GM18505 (cell line): ENCODE data around the gene ZNF300.
A peak's percentile ranks its signal among the peaks of the same experiment; 100 is the strongest.
"Not testable (repeated sequence)": the region's sequence is repeated elsewhere in the genome, so short reads cannot be mapped to it uniquely, and the experiment has no call there.

Experiments
- ATAC-seq: cut with Tn5 transposase; IDR thresholded peaks from one replicate; pipeline ENCODE4 v1.9.1; 2021; ENCODE audit not compliant: unreplicated experiment
- POLR2A ChIP-seq: IDR thresholded peaks from 4 replicates; pipeline ENCODE4 v1.6.1; 2011; ENCODE audit warnings: borderline replicate concordance; ENCODE audit not compliant: insufficient read depth, insufficient read length; ENCODE audit errors: extremely low read depth

The ZNF300 gene

DNA sequence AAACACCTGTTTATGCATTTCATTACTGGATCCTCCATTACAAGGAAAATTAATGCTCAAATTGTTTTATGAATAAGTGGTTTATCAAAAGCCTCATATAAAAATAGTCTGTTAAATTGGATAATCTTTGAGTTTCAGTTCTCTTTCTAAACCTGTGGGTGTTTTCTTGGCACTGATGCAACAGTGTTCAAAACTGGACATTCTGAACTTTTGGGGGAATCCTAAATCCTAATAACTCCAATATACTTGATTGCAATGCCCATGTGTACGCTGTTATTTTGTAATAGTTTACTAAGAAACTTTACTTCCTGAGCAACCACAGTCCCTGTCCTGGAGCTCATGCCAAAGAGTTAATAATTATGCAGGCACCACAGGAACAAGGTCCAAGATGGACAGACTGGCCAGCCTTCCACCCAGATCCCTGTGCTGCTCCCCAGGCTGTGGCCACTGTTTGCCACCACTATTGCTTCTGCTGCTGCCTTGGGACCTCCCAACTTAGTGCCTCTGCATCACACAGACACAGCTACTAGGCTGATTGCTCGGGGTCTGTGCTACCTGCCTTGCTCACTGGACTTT, 44.4 kb downstream of the ZNF300 start:
- no peak for ATAC-seq
- TF ChIP-seq POLR2A = no peak

DNA sequence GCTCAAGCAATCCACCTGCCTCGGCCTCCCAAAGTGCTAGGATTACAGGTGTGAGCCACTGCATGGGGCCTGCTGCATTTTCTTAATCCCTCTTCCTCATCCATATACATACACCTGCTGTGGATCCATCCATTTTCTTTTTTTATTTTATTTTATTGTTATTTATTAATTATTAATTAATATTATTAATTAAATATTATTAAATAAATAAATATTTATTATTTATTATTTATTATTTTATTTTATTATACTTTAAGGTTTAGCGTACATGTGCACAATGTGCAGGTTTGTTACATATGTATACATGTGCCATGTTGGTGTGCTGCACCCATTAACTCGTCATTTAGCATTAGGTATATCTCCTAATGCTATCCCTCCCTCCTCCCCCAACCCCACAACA, 48.1 kb downstream of the ZNF300 start:
- ATAC-seq = not testable (repeated sequence)

DNA sequence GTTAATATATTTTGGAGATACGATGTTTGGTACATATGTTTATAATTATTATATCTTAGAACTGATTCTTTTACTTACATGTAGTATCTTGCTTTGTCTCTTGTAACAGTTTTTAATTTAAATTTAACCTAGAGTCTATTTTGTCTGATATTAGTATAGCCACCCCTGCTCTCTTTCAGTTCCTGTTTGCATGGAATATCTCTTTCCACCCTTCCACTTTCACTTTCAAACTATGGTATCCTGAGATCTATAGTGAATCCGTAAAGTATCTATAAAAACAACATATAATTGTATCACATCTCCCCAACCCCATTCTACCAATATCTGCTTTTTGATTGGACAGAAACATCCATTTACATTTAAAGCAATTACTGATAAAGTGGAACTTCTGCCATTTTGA, 51.2 kb downstream of the ZNF300 start:
- no peak for ATAC-seq
- no peak for TF ChIP-seq POLR2A

DNA sequence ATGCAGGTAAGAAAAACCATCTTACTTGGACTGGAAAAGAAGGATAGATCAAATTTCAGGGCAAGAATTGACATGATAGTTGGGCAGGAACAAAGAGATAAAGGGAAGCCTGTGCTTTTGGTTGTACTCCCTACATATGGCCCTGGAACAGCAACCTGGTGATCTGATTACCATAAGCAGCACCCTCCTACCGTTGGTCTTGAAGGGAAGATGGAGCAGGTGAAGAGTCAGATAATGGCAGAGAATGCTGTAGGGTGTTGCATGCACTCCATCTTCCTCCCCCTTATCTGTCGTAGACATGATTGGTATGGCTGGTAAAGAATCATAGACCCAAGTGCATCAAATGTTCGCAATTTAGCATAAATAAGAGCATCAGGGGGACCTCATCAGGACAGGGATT, 53.7 kb downstream of the ZNF300 start:
- ATAC-seq = no peak
- TF ChIP-seq POLR2A = no peak

DNA sequence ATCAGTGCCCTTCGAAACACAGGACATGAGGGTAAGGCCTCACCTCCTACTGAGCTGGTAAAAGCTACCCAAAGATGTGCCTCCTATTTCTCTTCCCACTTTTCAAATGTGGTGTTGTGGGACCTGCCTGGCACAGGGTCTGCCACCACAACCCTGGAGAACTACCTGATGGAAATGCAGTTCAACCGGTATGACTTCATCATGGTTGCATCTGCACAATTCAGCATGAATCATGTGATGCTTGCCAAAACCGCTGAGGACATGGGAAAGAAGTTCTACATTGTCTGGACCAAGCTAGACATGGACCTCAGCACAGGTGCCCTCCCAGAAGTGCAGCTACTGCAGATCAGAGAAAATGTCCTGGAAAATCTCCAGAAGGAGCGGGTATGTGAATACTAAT, 56.5 kb downstream of the ZNF300 start:
- no peak for TF ChIP-seq POLR2A

DNA sequence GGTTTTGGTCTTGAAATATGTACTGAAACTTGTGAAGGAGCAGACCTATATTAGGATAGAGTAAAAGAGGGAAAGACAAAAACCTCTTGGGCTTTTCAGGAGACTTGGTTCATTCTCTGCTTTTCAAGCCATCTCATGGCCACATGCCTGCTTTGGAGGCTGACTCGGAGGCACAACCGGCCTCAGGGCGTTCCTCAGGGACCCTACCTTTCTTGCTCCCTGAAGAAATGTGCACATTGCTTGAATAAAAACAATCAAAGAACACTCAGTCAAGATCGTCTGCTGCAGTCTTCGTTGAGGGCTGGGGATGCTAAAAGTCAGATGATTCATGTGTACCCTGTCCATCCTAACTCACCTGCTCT, 57.5 kb downstream of the ZNF300 start:
- no peak for TF ChIP-seq POLR2A
- no peak for ATAC-seq

More for the DNA sequence above, 56.5 kb downstream of the ZNF300 start:
- ATAC-seq = no peak

DNA sequence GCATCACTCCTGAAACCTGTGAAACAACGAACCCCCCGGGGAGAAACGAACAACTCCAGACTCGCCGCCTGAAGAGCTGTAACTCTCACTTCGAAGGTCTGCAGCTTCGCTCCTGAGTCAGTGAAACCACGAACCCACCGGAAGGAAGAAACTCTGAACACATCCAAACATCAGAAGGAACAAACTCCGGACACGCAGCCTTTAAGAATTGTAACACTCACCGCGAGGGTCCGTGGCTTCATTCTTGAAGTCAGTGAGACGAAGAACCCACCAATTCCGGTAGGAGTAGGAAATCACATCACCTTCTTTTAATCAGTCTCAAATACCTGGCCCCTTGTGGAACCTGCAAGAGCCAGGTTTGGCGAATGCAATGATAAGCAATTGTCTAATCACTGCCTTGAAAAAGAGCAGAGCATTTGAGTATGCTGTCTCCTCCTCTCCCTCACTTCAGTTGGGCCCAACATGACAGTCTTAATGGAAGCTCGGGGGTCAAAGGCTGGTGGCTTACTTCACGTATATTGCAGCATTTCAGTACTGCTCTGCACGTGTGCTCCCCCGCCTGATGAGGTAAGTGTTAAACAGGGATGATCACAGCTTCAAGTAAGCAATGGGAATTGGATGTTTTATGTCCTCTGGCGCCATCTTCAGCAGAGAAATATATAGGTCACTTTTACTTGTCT, 58.0 kb downstream of the ZNF300 start:
- TF ChIP-seq POLR2A = no peak
- peak; percentile 84 for ATAC-seq

DNA sequence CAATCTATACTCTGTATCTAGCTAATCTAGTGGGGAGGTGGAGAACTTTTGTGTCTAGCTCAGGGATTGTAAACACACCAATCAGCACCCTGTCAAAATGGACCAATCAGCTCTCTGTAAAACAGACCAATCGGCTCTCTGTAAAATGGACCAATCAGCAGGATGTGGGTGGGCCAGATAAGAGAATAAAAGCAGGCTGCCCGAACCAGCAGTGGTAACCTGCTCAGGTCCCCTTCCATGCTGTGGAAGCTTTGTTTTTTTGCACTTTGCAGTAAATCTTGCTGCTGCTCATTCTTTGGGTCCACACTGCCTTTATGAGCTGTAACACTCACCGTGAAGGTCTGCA, 58.5 kb downstream of the ZNF300 start, which contains the start of gene IRGM:
IRGM (plus strand) TSS at position 214 of the 346 bp plus-strand sequence. CDS start 1,603 bp downstream, outside the sequence.
- not testable (repeated sequence) for ATAC-seq

DNA sequence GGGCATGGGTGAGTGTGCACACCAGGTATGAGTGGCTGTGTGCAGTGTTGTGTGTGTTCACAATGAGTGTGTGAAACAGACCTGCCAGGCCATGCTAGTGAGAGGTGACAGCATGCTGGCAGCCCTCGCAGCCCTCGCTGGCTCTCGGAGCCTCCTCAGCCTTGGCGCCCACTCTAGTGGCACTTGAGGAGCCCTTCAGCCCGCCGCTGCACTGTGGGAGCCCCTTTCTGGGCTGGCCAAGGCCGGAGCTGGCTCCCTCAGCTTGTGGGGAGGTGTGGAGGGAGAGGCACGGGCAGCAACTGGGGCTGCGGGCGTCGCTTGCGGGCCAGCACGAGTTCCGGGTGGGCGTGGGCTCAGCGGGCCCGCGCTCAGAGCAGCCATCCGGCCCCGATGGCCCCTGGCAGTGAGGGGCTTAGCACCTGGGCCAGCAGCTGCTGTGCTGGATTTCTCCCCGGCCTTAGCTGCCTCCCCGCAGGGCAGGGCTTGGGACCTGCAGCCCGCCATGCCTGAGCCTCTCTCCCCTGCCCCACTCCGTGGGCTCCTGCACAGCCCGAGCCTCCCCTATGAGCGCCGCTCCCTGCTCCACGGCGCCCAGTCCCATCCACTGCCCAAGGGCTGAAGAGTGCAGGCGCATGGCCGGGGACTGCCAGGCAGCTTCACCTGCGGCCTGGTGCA, 59.5 kb downstream of the ZNF300 start:
- not testable (repeated sequence) for ATAC-seq
